A673 (cell line): ENCODE data around the gene TMEM186.

Experiments
- EZH2 ChIP-seq: fragments of 200-600 bp; sonication (generic); IDR thresholded peaks from 2 replicates; pipeline ENCODE4 v1.6.1; 2017; ENCODE audit warnings: borderline replicate concordance, low read depth, mild to moderate bottlenecking, mixed read lengths, antibody characterized with exemption, low read length; ENCODE audit not compliant: poor library complexity, severe bottlenecking
- TF ChIP-seq, protein P1 (sequence below): fragments of 300-800, 200-600 bp; sonication (generic); conservative IDR thresholded peaks from 2 replicates; pipeline ENCODE4 v1.5.1; 2017; ENCODE audit warnings: low read depth, mild to moderate bottlenecking, antibody characterized with exemption, low read length, moderate library complexity, mixed read lengths

- TF ChIP-seq, protein P1, sequence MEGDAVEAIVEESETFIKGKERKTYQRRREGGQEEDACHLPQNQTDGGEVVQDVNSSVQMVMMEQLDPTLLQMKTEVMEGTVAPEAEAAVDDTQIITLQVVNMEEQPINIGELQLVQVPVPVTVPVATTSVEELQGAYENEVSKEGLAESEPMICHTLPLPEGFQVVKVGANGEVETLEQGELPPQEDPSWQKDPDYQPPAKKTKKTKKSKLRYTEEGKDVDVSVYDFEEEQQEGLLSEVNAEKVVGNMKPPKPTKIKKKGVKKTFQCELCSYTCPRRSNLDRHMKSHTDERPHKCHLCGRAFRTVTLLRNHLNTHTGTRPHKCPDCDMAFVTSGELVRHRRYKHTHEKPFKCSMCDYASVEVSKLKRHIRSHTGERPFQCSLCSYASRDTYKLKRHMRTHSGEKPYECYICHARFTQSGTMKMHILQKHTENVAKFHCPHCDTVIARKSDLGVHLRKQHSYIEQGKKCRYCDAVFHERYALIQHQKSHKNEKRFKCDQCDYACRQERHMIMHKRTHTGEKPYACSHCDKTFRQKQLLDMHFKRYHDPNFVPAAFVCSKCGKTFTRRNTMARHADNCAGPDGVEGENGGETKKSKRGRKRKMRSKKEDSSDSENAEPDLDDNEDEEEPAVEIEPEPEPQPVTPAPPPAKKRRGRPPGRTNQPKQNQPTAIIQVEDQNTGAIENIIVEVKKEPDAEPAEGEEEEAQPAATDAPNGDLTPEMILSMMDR: no peak
- no peak for TF ChIP-seq EZH2
Measured at GRCh38 chr16:8773537-8773936, 23.9 kb downstream of the TMEM186 start.
